Mesenteric fat pad (tissue), 1 donor: ENCODE data around the gene NFX1. TPM values are rescaled to one million over a fixed set of nuclear protein-coding genes. Genes with fewer than 3 reads are reported as not detected.

Experiments used
- DNase-seq: peaks from one replicate; pipeline ENCODE4 v3.0.0-alpha.2; 2020; ENCODE audit warnings: low spot score
- long read RNA-seq: library from polyadenylated mRNA; unstranded; transcript quantifications from one replicate; pipeline ENCODE4 v2.0.0, GENCODE V29; 2020
- total RNA-seq: library from RNA; stranded (reverse); fragmentation: NEBNext Ultra II Directional; extraction: Animal tissue kit (Norgen Biotek cat#: 25700); gene quantifications from one replicate; pipeline ENCODE4 v1.2.1, GENCODE V29; 2021
- donor health status: DM: yes; HTN: yes; CAD: no.

NFX1 gene
- 39.1 TPM for total RNA-seq
- long read RNA-seq, transcript NFX1-201 (16 exons, 3,513 nt) = major isoform, 19 of 86 reads
- long read RNA-seq, partial matches to known transcripts = 27 of 86 reads
- long read RNA-seq, other reads (novel, unspliced or antisense) = 38 of 86 reads

GRCh38 chr9:33290247-33291030, at the start of gene NFX1:
NFX1 (plus strand) TSS chr9:33290516; CDS start chr9:33290573, 57 bp downstream.
- peak; percentile 99 for DNase-seq

- DNase-seq = no peak
These were observed 49.0 kb upstream of the NFX1 start for GRCh38 chr9:33241298-33241697.

DNA sequence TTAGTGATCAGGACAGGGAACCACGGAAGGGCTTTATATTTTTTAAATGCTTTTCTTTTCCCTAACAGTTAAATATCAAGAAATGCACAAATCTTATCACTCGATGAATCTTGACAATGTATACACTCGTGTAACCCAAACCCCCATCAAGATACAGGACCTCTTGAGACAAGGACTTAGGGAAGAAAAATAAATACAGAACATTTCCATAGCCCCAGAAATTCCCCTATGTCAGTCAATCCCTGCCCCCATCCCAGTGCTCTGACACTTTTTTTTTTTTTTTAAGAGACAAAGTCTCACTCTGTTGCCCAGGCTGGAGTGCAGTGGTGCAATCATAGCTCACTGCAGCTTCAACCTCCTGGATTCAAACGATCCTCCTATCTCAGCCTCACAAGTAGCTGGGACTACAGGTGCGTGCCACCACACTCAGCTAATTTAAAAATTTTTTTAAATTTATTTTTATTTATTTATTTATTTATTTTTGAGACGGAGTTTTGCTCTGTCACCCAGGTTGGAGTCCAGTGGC, 47.6 kb upstream of the NFX1 start:
- no peak for DNase-seq

GRCh38 chr9:33244137-33244784, 46.1 kb upstream of the NFX1 start:
- DNase-seq = peak; percentile 64

- DNase-seq = peak; percentile 76
These were observed 45.0 kb upstream of the NFX1 start for GRCh38 chr9:33245341-33245740.

- peak; percentile 64 for DNase-seq
These were observed 44.0 kb upstream of the NFX1 start for GRCh38 chr9:33246269-33246860.

DNA sequence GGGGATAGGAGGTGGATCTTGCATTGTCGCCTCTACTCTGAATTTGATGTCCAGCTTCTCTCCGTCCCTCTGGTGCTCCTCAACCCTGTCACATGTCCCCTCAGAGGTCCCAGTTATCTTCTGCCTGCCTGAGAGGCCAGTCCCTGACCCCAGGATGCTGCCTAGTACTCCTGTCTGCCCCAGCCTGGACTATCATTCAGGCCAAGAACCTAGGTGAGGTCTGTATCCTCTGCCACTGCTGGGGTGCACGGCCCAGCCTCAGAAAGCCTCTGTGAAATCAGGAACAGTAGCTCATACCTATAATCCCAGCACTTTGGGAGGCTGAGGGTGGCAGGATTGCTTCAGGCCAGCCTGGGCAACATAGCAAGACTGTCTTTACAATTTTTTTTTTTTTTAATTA, 41.7 kb upstream of the NFX1 start:
- peak; percentile 30 for DNase-seq

DNA sequence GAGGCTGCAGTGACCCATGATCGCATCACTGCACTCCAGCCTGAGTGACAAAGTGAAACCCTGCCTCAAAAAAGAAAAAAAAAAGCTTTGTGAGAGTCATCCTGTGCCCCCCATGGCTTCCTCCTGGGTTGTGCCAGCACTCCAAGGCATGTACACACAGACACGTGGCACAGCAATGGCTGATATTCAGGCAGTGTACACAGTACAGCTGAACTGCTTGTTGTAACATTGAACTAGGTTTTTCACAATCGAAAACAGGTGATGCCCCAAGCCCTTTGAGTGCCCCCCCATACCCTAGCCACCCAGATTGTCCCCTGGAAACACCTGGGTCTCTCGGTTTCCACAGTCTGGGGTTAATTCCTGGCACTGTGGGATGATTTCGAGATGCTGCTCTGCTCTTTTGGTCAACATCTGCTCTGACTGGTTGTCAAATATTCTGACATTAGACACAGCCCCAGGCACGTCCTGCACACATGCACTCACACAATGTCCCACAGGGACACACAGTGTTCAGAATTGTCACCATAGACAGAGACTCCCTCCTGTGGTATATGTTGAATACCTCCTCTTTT, 41.1 kb upstream of the NFX1 start:
- peak; percentile 45 for DNase-seq

DNA sequence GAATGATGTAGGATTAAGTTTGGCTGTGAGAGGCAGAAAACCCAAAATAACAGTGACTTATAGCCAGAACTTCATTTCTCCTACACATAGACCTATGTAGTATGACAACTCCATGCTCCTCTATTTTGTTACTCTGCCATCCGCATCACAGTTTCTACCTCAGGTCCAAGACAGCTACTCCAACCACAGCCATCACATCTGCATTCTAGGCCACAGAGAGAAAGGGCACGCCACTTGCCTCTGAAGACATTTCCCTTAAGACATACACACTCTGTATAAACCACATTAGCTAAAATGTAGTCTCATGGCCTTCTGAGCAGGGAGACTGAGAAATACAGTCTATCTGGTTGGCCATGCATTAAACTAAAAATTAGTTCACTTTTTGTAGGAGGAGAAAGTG, 40.3 kb upstream of the NFX1 start:
- DNase-seq = peak; percentile 8

- peak; percentile 60 for DNase-seq
These were observed 39.8 kb upstream of the NFX1 start for GRCh38 chr9:33250458-33250995.

DNA sequence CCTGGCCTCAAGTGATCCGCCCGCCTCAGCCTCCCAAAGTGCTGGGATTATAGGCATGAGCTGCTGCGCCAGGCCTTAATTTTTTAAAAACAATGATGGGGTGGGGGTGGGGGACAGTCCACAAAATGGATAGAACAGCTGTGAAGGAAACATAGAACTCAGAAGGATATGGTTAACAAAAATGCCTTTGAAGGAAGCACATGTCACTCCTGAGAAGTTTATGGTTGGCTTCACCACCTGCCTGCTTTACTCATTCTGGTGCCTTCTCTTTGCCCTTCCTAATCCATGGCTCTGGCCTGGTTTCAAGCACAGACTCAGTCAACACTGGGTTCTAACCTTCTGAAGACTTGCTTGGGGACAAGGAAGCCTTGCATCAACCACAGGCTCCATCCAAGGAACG, 36.1 kb upstream of the NFX1 start:
- DNase-seq = no peak

GRCh38 chr9:33255014-33255413, 35.3 kb upstream of the NFX1 start:
- peak; percentile 59 for DNase-seq

- DNase-seq = no peak
These were observed 34.8 kb upstream of the NFX1 start for GRCh38 chr9:33255471-33255870.

- no peak for DNase-seq
These were observed 34.1 kb upstream of the NFX1 start for GRCh38 chr9:33256236-33256635.

GRCh38 chr9:33257276-33257675, 33.0 kb upstream of the NFX1 start:
- DNase-seq = no peak

DNA sequence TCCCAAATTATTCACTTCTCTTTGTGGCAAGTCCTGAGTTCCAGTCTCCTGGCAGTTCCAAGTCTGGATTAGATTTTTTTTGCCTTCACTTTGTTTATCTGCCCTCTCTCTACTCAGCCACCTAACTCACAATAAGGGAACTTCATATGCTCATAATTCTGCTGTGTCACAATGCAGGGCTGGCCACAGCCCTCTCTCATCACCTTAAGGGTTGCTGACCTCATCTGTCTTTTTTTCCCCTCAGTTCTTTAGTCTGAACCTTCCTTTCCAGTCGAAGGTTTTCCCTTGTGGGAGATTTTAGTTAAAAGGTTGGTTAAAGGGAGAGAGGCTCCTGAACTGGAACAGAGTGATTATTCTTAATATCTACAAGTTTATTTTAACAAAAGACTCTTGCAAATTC, 29.9 kb upstream of the NFX1 start:
- DNase-seq = no peak

GRCh38 chr9:33263131-33264002, 26.9 kb upstream of the NFX1 start:
- no peak for DNase-seq

DNA sequence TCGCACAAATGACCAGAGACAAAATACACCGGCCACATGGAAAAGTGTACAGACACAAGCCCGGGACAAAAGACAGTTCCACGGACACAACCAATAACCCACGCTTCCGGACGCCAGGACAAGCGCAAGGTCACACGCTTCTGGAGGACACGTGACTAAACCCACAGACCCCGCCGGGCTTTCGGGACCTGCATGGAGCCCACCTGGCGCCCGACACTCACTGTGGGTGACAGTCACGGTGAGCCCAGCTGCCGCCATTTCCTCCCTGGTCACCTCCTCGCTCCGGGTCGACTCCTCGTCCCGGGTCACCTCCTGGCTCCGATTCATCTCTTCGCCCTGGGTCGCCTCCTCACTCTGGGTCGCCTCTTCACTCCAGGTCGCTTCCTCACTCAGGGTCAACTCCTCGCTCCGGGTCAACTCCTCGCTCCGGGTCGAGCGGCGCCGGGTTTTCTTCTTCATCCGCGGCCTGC, 26.3 kb upstream of the NFX1 start:
- no peak for DNase-seq

GRCh38 chr9:33264473-33265177, 25.7 kb upstream of the NFX1 start, which contains the start of the genes BAG1 and CHMP5:
BAG1 (minus strand) TSS chr9:33264708.
CHMP5 (plus strand) TSS chr9:33265049; CDS start chr9:33265079, 30 bp downstream.
- DNase-seq = peak; percentile 100
